T-helper 1 cell treated with Interleukin-12 subunit alpha and Interleukin-12 subunit beta and Interleukin-4 antibody, amounts not matched to agents 30 μg/mL and 1 μg/mL, for 36 hours (primary cell): ENCODE results near the gene TSSK2.

Source experiments
- H3K27ac Mint-ChIP-seq: one replicate; pipeline ENCODE4 v1.8.0; 2021; ENCODE audit warnings: mild to moderate bottlenecking, mixed read lengths
- H3K27me3 Mint-ChIP-seq: one replicate; pipeline ENCODE4 v1.8.0; 2021; ENCODE audit warnings: low read depth, mixed read lengths
- H3K36me3 Mint-ChIP-seq: one replicate; pipeline ENCODE4 v1.8.0; 2021; ENCODE audit warnings: low read depth, mixed read lengths
- H3K4me1 Mint-ChIP-seq: one replicate; pipeline ENCODE4 v1.8.0; 2021; ENCODE audit warnings: low read depth, mixed read lengths
- H3K4me3 Mint-ChIP-seq: one replicate; pipeline ENCODE4 v1.8.0; 2021; ENCODE audit warnings: mild to moderate bottlenecking, moderate library complexity, mixed read lengths
- H3K9me3 Mint-ChIP-seq: one replicate; pipeline ENCODE4 v1.8.0; 2021; ENCODE audit warnings: mixed read lengths

Gene TSSK2

GRCh38 chr22:19113429-19113828 is 17.7 kb upstream of the TSSK2 start:
- Mint-ChIP-seq H3K27ac (no peak overlapping the region), H3K4me1 (peaks cover 49% of the 10 kb centered on the region)

GRCh38 chr22:19114984-19115552 is 16.0 kb upstream of the TSSK2 start:
- Mint-ChIP-seq H3K4me3 (no peak overlapping the region), H3K4me1 (peaks cover 41% of the 10 kb centered on the region)

More at GRCh38 chr22:19113429-19113828, 17.7 kb upstream of the TSSK2 start:
- H3K36me3 Mint-ChIP-seq = peaks cover 2% of the 10 kb centered on the region
- H3K4me3 Mint-ChIP-seq = no peak overlapping the region
- no peaks in the 10 kb centered on the region for H3K9me3 Mint-ChIP-seq
- no peaks in the 10 kb centered on the region for H3K27me3 Mint-ChIP-seq

GRCh38 chr22:19115628-19116027 is 15.5 kb upstream of the TSSK2 start:
- peaks cover 44% of the 10 kb centered on the region for H3K4me1 Mint-ChIP-seq

More at GRCh38 chr22:19114984-19115552, 16.0 kb upstream of the TSSK2 start:
- Mint-ChIP-seq H3K27ac (no peak overlapping the region), H3K9me3 (no peaks in the 10 kb centered on the region), H3K36me3 (peaks cover 2% of the 10 kb centered on the region), H3K27me3 (no peaks in the 10 kb centered on the region)

GRCh38 chr22:19117111-19117512 is 14.0 kb upstream of the TSSK2 start:
- no peak overlapping the region for H3K4me3 Mint-ChIP-seq
- H3K4me1 Mint-ChIP-seq = peaks cover 44% of the 10 kb centered on the region

More at GRCh38 chr22:19115628-19116027, 15.5 kb upstream of the TSSK2 start:
- H3K36me3 Mint-ChIP-seq = peaks cover 2% of the 10 kb centered on the region
- H3K9me3 Mint-ChIP-seq = no peaks in the 10 kb centered on the region
- no peak overlapping the region for H3K27ac Mint-ChIP-seq
- no peak overlapping the region for H3K4me3 Mint-ChIP-seq
- no peaks in the 10 kb centered on the region for H3K27me3 Mint-ChIP-seq

GRCh38 chr22:19118329-19118880 is 12.7 kb upstream of the TSSK2 start:
- Mint-ChIP-seq H3K9me3 (no peaks in the 10 kb centered on the region), H3K4me3 (no peak overlapping the region), H3K4me1 (peaks cover 49% of the 10 kb centered on the region), H3K27me3 (peaks cover 4% of the 10 kb centered on the region), H3K36me3 (no peaks in the 10 kb centered on the region), H3K27ac (no peak overlapping the region)

More at GRCh38 chr22:19117111-19117512, 14.0 kb upstream of the TSSK2 start:
- Mint-ChIP-seq H3K9me3 (no peaks in the 10 kb centered on the region), H3K27ac (no peak overlapping the region), H3K27me3 (no peaks in the 10 kb centered on the region), H3K36me3 (no peaks in the 10 kb centered on the region)

- H3K27ac Mint-ChIP-seq = no peak overlapping the region
- no peaks in the 10 kb centered on the region for H3K36me3 Mint-ChIP-seq
Observed at GRCh38 chr22:19119949-19120348, 11.2 kb upstream of the TSSK2 start.

GRCh38 chr22:19120829-19121630 is 10.1 kb upstream of the TSSK2 start:
- Mint-ChIP-seq H3K27me3 (peaks cover 4% of the 10 kb centered on the region), H3K4me1 (peaks cover 40% of the 10 kb centered on the region), H3K36me3 (no peaks in the 10 kb centered on the region), H3K9me3 (no peaks in the 10 kb centered on the region), H3K4me3 (peak overlapping the region; percentile 80), H3K27ac (peak overlapping the region; percentile 41)

More at GRCh38 chr22:19119949-19120348, 11.2 kb upstream of the TSSK2 start:
- Mint-ChIP-seq H3K9me3 (no peaks in the 10 kb centered on the region), H3K4me3 (peak overlapping the region; percentile 63), H3K4me1 (peaks cover 46% of the 10 kb centered on the region), H3K27me3 (peaks cover 4% of the 10 kb centered on the region)

- no peaks in the 10 kb centered on the region for H3K36me3 Mint-ChIP-seq
- H3K27ac Mint-ChIP-seq = peak overlapping the region; percentile 41
- peaks cover 4% of the 10 kb centered on the region for H3K27me3 Mint-ChIP-seq
- peaks cover 34% of the 10 kb centered on the region for H3K4me1 Mint-ChIP-seq
- peak overlapping the region; percentile 80 for H3K4me3 Mint-ChIP-seq
- H3K9me3 Mint-ChIP-seq = no peaks in the 10 kb centered on the region
Observed at GRCh38 chr22:19121631-19122142, 9.4 kb upstream of the TSSK2 start.

GRCh38 chr22:19122143-19122751 is 8.9 kb upstream of the TSSK2 start, which contains the start of gene DGCR2:
Gene DGCR2 (minus strand): TSS chr22:19122412. CDS start chr22:19122206, 206 bp downstream.
- H3K9me3 Mint-ChIP-seq = no peaks in the 10 kb centered on the region
- H3K4me1 Mint-ChIP-seq = peaks cover 30% of the 10 kb centered on the region
- no peaks in the 10 kb centered on the region for H3K36me3 Mint-ChIP-seq
- H3K27me3 Mint-ChIP-seq = peaks cover 4% of the 10 kb centered on the region
- H3K27ac Mint-ChIP-seq = peak within 1 kb of the TSS; percentile 45
- peak within 1 kb of the TSS; percentile 80 for H3K4me3 Mint-ChIP-seq

- Mint-ChIP-seq H3K27ac (peak overlapping the region; percentile 45), H3K4me1 (peaks cover 28% of the 10 kb centered on the region), H3K36me3 (no peaks in the 10 kb centered on the region), H3K27me3 (peaks cover 4% of the 10 kb centered on the region), H3K9me3 (no peaks in the 10 kb centered on the region), H3K4me3 (peak overlapping the region; percentile 74)
Observed at GRCh38 chr22:19122752-19123492, 8.2 kb upstream of the TSSK2 start.

GRCh38 chr22:19123936-19124335 is 7.2 kb upstream of the TSSK2 start:
- Mint-ChIP-seq H3K4me1 (peaks cover 21% of the 10 kb centered on the region), H3K9me3 (no peaks in the 10 kb centered on the region), H3K4me3 (no peak overlapping the region), H3K36me3 (no peaks in the 10 kb centered on the region), H3K27me3 (peaks cover 4% of the 10 kb centered on the region), H3K27ac (no peak overlapping the region)

GRCh38 chr22:19124377-19124776 is 6.7 kb upstream of the TSSK2 start:
- Mint-ChIP-seq H3K36me3 (no peaks in the 10 kb centered on the region), H3K4me1 (peaks cover 18% of the 10 kb centered on the region), H3K4me3 (no peak overlapping the region), H3K27me3 (peaks cover 4% of the 10 kb centered on the region), H3K27ac (no peak overlapping the region), H3K9me3 (no peaks in the 10 kb centered on the region)

GRCh38 chr22:19125011-19125410 is 6.1 kb upstream of the TSSK2 start:
- Mint-ChIP-seq H3K27me3 (peaks cover 4% of the 10 kb centered on the region), H3K4me3 (no peak overlapping the region), H3K4me1 (peaks cover 17% of the 10 kb centered on the region), H3K27ac (no peak overlapping the region), H3K9me3 (no peaks in the 10 kb centered on the region), H3K36me3 (no peaks in the 10 kb centered on the region)
